Brain pericyte (primary cell): ENCODE results near the gene GSTM3.

Experiments
- DNase-seq: peaks from one replicate; pipeline ENCODE4 v3.0.0-alpha.2; 2012; ENCODE audit warnings: low read depth, low spot score

GSTM3 gene

GRCh38 chr1:109740615-109741373 is at the start of gene GSTM3:
TSS of gene GSTM3 (minus strand) at chr1:109741038. CDS start at chr1:109740287, 751 bp downstream.
- DNase-seq, result no peak

DNA sequence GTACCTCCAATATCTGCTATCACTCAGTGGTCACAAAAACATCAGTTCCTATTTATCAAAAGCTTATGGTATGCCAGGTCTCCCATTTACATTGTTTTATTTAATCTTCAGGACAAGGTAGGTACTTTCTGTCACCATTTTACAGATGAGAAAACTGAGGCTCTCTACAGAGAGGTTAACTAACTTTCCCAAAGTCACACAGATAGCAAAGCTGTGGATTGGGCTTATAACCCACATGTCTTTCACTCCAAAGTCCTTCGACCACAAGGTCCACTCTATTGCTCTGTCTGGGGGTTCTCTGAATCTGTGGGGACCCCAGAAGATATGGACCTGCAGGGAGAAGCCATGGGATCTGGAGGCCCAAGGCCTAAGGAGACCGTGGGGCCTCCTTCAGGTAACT is 49.5 kb upstream of the GSTM3 start:
- no peak for DNase-seq

GRCh38 chr1:109789551-109790180 is 48.8 kb upstream of the GSTM3 start:
- DNase-seq, result no peak

GRCh38 chr1:109788695-109789521 is 48.1 kb upstream of the GSTM3 start:
- DNase-seq, result no peak

DNA sequence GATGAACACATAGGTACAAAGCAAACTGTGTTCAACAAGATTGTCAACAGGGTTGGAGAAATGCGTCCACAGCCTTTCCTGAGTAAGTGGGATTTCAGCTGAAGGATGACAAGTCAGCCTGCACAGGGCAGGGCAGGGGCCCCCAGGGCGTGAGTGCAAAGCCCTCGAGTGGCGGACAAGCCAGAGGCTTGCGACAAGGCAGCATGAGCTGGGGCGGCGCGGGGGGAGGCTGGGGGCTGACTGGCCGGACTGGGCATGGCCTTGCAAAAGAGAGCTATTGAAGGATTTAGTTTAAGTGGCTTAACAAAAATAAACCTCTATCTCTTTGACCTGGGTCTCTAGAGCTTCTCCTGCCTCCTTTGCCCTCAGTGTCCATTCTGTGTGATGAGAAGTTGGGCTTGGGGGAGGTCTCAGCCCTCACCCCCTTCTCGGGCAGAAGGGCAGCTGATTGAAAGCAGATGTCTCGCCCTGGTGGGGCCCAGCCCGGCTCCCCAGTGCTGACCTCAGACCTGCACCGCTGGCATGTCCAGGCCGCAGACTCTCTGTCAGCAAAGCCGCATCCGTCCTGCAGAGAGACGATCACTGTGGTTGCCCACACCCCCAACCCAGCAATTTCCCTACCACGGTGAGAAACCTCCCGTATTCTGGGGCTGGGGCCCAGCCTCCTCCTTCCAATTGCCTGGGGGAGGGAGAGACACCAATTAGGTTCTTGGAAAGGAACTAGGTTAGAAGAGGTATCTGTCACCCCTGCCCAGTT is 47.2 kb upstream of the GSTM3 start:
- DNase-seq, result no peak

- DNase-seq, result no peak
These were observed 46.5 kb upstream of the GSTM3 start for GRCh38 chr1:109787211-109787844.

DNA sequence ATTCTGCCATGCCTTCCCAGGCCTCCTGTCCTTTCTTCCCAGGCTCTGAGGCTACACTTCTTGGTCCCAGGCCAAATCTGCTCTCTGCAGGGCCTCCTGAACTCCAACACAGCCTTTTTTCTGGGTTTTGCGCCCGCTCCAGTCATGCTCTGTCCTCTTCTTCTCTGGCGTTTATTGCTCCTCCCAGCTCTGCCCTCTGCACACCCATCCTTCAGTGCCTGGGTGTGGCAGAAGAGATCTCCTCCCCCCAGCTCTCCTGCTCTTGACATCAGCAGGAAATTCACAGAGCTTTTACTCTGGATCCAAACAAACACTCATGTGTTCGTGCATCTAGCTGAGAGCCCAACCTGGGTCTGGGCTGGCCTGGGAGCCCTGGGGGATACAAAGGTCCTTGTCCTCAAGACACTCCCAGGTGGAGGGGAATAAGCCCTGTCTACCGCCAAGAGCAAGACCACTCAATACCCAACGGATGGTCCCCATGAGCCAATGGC is 45.7 kb upstream of the GSTM3 start:
- DNase-seq, result peak; percentile 40

DNA sequence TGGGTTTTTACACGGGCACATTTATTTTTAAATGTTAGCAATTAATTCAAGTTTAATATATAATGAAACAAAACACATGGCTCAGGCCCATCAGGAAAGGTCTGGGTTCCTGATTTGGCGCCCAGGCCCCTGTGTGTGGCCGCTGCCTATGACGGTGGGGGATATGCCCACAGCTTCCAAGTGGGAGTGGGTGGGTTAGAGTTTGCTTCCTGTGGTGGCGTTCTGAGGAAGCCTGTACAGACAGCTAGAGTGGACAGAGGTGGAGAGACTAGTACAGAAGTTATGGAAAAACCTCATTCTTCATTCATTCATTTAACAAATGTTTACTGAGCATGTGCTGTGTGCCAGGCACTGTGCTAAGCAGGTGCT is 45.3 kb upstream of the GSTM3 start:
- no peak for DNase-seq

GRCh38 chr1:109785446-109786111 is 44.7 kb upstream of the GSTM3 start:
- no peak for DNase-seq

DNA sequence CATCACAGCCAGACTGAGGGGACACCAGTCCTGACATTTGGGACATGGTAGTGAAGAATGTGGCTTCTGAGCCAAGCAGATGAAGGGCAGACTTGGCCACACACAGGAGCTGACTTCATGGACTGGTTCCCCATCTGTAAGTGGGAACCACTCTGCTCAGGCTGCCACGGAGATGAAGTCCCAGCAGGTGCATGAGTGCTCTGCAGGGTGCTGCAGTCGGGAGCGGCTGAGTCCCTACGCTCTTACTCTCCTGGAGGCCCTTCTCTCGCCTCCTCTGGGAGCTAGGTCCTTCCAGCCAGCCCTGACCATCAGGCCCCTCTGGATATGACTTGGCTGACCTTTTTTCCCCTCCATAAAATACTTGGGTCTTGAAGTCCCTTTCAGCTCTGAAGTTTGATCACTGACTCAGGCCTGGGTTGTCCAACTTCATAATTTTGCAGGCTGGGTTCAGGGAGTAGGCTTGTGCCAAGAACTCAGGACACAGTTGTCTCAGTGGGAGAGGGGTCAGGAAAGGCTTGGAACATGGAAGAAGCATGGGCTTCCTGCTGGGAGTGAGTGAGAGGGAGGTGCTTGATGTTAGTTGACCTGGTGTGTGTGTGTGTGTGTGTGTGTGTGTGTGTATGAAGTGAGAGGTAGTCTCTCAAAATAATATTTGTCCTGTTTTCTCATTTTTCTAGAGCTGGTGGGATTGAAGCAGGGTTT is 43.9 kb upstream of the GSTM3 start:
- DNase-seq, result no peak

DNA sequence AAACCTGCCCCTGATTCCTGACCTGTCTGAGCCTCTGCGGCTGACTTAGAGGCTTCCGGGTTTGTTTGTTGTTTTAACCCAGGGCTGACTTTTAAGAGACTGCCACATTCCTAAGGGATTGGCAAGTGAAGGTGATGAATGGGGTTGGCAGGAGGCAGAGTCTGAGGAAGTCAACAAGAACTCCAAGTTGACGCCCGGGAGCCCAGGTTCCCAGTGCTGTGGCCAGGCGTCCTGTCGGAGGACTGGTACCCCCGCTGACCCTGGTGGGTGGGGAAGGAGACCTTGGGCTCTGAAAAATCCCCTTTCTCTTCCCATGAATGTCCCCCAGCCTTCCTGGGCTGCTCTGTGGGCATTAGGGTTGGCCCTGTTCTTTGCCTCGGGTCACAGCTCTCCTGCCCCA is 42.6 kb upstream of the GSTM3 start:
- no peak for DNase-seq

DNA sequence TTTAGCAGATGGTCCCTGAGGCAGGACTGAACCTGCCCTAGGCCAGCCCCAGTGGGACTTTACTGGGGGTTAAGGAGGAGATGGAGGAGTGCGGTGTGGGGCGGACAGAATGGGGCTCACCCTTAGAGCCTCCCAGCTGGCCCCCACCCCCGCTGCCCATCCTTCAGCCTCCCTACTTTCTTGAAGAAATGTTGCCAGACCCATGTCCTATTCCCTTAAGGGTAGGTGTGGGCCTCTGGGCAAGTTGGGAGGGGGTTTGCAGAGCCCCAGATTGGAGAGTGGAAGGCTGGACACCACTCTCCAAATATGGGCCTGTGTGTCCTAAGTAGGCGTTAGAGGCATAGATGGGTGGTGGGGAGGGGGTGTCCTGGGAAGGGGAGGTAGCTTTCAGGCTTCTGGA is 42.1 kb upstream of the GSTM3 start:
- DNase-seq, result no peak

- no peak for DNase-seq
These were observed 41.7 kb upstream of the GSTM3 start for GRCh38 chr1:109782514-109782913.

GRCh38 chr1:109781806-109782205 is 41.0 kb upstream of the GSTM3 start:
- no peak for DNase-seq

- no peak for DNase-seq
These were observed 40.1 kb upstream of the GSTM3 start for GRCh38 chr1:109780982-109781381.

- no peak for DNase-seq
These were observed 37.3 kb upstream of the GSTM3 start for GRCh38 chr1:109777980-109778625.

DNA sequence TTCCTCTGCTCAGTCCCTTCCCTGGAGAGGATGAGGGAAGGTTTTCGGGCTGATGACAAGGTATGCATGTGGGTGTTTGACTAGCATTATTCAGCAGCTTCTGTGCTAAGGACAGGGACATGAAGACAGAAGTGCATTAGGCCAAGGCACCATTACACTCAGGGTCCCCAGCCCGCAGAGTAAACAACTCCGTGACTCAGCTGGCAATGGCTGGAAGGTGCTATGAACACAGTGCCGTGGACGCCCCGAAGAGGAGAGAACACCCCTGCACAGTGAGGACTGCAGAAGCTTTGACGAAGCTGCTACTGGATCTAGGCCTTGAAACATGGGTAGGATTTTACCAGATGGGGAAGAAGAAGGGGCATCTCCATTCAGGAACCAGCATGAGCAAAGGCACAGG is 36.6 kb upstream of the GSTM3 start:
- DNase-seq, result no peak

GRCh38 chr1:109776911-109777310 is 36.1 kb upstream of the GSTM3 start:
- DNase-seq, result peak; percentile 53

DNA sequence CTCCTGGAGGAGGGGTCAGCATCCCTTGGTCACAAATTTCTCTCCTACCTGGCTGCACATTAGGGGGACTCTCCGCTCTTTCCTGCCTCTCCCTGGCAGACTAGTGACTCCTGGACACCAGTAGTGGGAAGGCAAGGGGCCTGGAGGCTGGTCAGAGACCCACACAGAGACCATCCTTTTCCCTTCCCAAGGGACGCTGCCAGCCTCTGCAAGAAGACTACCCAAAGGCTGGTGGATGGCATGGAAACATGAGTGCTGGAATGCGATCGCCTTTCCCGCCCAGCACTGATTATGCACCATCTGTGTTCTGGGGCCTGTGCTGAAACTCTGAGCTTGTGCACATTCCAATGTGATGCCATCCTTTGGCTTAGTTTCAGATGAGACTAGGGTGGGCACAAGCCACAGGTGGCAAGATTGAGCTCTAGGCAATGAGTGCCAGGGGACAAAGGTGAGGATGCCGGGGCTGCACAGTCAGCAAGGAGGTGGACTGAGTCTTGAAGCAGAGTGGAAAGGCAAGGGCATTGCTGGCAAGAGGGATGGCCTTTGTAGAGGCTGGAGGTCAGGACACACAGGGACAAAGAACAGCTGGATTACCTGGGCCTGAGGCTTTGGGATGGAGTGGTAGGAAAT is 35.5 kb upstream of the GSTM3 start:
- DNase-seq, result no peak
